Ovary (tissue), 9 donors: Measurements from ENCODE around the gene TRIM36. TPM values are rescaled to one million over a fixed set of nuclear protein-coding genes. Genes with fewer than 3 reads are reported as not detected.

ENCODE experiments used
- DNase-seq, 5 donors: peaks; one replicate each; pipeline ENCODE4 v3.0.0-alpha.2; 2019 to 2020
- H3K27ac ChIP-seq, 2 donors: fragments of 200-600 bp; one replicate each; pipeline versions ENCODE4 v1.5.1 to v1.8.0; 2019 to 2022
- H3K27me3 ChIP-seq: fragments of 200-600 bp; one replicate; pipeline ENCODE4 v1.8.0; 2022
- H3K36me3 ChIP-seq: fragments of 200-600 bp; sonication (generic); one replicate; pipeline ENCODE4 v1.5.1; 2019
- H3K4me1 ChIP-seq: one replicate; pipeline ENCODE4 v1.8.1; 2013; ENCODE audit warnings: mild to moderate bottlenecking, moderate library complexity; ENCODE audit not compliant: insufficient read depth
- H3K4me3 ChIP-seq: fragments of 200-600 bp; sonication (generic); one replicate; pipeline ENCODE4 v1.5.1; 2017
- H3K9me3 ChIP-seq, 2 donors: fragments of 200-600 bp in 1 of 2; sonication (generic) in 1 of 2; one replicate each; pipeline versions ENCODE4 v1.5.1 to v1.8.1; 2013 to 2019; ENCODE audit warnings: mild to moderate bottlenecking in 1 of 2, moderate library complexity in 1 of 2
- EP300 ChIP-seq: sonication (generic); formaldehyde crosslinking; IDR thresholded peaks from one replicate; pipeline ENCODE4 v1.6.1; 2017; ENCODE audit warnings: antibody characterized with exemption
- POLR2A ChIP-seq: fragments of 450-650 bp; IDR thresholded peaks from one replicate; pipeline ENCODE4 v1.6.1; 2017; ENCODE audit warnings: antibody characterized with exemption, mild to moderate bottlenecking, moderate library complexity
- WGBS, 3 donors: extraction: QIAGEN DNeasy Blood & Tissue Kit in 1 of 3; methylation state at CpG; one replicate each; pipeline versions ENCODE4 v1.1.5 to v1.1.7; 2013 to 2017; 5-methylcytosine and 5-hydroxymethylcytosine counted together
- intact Hi-C, 4 donors: fragments of 100-400 bp; cut with DNase I; formaldehyde crosslinking; loops; one replicate each; pipeline versions ENCODE4 v1.11.0 to v1.15.1; 2022 to 2023
- polyA plus RNA-seq, 2 donors: library from polyadenylated mRNA; stranded (reverse); fragments of 200-250 nt in 1 of 2; fragments of 350-450 nt in 1 of 2; fragmentation: Illumina TruSeq in 1 of 2; extraction: RNeasy Lipid Tissue Mini Kit (QIAGEN cat#74804) in 1 of 2; gene quantifications; one replicate each; pipeline ENCODE4 v1.2.3, GENCODE V29; 2013 to 2014
- total RNA-seq, 7 donors: library from RNA; depleted of rRNA in 2 of 7; stranded (reverse); fragments of >200 nt in 2 of 7; fragmentation: NEBNext Ultra II Directional in 3 of 7; extraction: Animal tissue kit (Norgen Biotek cat#: 25700) in 3 of 7; gene quantifications; one replicate each; pipeline versions ENCODE4 v1.1.0 to v1.2.4, GENCODE V29; 2016 to 2023
- TF ChIP-seq, protein P1 (sequence below), 3 donors: fragments of 450-650 bp in 2 of 3; fragments of 200-600 bp in 1 of 3; IDR thresholded peaks; one replicate each; pipeline versions ENCODE4 v1.5.1 to v1.8.0; 2016 to 2022; ENCODE audit warnings: antibody characterized with exemption in 3 of 3, mild to moderate bottlenecking in 1 of 3
- donor health status: DM: no; HTN: no; CAD: no; lungs with moderate emphysema.
- donor health status: DM: no; HTN: no; CAD: no.
- donor health status: Bipolar disorder and iron deficiency.
- donor health status: DM: yes; HTN: yes; CAD: no.
- donor health status: DM: no; HTN: no; CAD: no.
- donor health status: DM: yes; HTN: yes; CAD: no.

The TRIM36 gene
- total and polyA plus RNA-seq, 9 donors: 1.5 to 10.3 (median 3.3) TPM

GRCh38 chr5:115087951-115088350 is 81.8 kb downstream of the TRIM36 start:
- no peak for DNase-seq
- Histone ChIP-seq H3K9me3 (no peaks in the 10 kb centered on the region), H3K27me3 (no peaks in the 10 kb centered on the region), H3K4me3 (no peak overlapping the region), H3K36me3 (no peaks in the 10 kb centered on the region), H3K4me1 (no peaks in the 10 kb centered on the region), H3K27ac (no peak overlapping the region)
- intact Hi-C loops: no loop called here
- TF ChIP-seq POLR2A: no peak
- TF ChIP-seq, protein P1, sequence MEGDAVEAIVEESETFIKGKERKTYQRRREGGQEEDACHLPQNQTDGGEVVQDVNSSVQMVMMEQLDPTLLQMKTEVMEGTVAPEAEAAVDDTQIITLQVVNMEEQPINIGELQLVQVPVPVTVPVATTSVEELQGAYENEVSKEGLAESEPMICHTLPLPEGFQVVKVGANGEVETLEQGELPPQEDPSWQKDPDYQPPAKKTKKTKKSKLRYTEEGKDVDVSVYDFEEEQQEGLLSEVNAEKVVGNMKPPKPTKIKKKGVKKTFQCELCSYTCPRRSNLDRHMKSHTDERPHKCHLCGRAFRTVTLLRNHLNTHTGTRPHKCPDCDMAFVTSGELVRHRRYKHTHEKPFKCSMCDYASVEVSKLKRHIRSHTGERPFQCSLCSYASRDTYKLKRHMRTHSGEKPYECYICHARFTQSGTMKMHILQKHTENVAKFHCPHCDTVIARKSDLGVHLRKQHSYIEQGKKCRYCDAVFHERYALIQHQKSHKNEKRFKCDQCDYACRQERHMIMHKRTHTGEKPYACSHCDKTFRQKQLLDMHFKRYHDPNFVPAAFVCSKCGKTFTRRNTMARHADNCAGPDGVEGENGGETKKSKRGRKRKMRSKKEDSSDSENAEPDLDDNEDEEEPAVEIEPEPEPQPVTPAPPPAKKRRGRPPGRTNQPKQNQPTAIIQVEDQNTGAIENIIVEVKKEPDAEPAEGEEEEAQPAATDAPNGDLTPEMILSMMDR (IDR thresholded peaks at IDR 0.05): no peak
- no peak for TF ChIP-seq EP300
- WGBS, 3 donors: 67% methylated on average over 3 of the region's 3 CpGs

DNA sequence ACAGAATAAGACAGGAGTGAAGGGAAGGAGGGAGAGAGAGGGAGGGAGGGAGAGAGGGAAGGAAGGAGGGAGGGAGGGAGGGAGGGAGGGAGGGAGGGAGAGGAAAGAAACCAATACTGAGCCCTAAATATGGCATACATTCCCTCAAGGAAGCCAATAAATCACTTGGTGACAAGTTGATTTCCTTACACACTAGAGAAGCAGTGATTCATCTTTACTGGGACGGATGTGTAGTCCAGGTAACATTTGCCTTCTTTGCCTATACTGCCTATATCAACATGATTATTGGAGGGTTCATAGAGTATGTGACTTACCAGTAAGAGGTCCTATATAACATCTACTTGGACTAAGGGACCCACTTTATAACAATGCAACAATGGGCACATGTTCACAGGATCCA is 83.2 kb downstream of the TRIM36 start:
- H3K4me1 ChIP-seq: no peaks in the 10 kb centered on the region
- no peak for TF ChIP-seq POLR2A
- TF ChIP-seq EP300: no peak
- TF ChIP-seq, protein P1 (IDR thresholded peaks at IDR 0.05): no peak
- no peaks in the 10 kb centered on the region for H3K9me3 ChIP-seq
- intact Hi-C loops: no loop called here
- H3K36me3 ChIP-seq: no peaks in the 10 kb centered on the region
- no peaks in the 10 kb centered on the region for H3K27me3 ChIP-seq
- H3K4me3 ChIP-seq: no peak overlapping the region
- no peak for DNase-seq
- WGBS, 3 donors: 60 to 78% (median 77%) methylated on average over 1 of the region's 1 CpG
- no peak overlapping the region for H3K27ac ChIP-seq

GRCh38 chr5:115084246-115084793 is 85.4 kb downstream of the TRIM36 start:
- TF ChIP-seq EP300 (no peak), POLR2A (no peak)
- TF ChIP-seq, protein P1 (IDR thresholded peaks at IDR 0.05): no peak
- Histone ChIP-seq H3K4me1 (no peaks in the 10 kb centered on the region), H3K4me3 (no peak overlapping the region), H3K27me3 (no peaks in the 10 kb centered on the region), H3K36me3 (no peaks in the 10 kb centered on the region), H3K27ac (no peak overlapping the region), H3K9me3 (no peaks in the 10 kb centered on the region)
- 81 to 90% (median 87%) methylated on average over 7 of the region's 7 CpGs for WGBS, 3 donors
- DNase-seq: no peak
- intact Hi-C loops: no loop called here

DNA sequence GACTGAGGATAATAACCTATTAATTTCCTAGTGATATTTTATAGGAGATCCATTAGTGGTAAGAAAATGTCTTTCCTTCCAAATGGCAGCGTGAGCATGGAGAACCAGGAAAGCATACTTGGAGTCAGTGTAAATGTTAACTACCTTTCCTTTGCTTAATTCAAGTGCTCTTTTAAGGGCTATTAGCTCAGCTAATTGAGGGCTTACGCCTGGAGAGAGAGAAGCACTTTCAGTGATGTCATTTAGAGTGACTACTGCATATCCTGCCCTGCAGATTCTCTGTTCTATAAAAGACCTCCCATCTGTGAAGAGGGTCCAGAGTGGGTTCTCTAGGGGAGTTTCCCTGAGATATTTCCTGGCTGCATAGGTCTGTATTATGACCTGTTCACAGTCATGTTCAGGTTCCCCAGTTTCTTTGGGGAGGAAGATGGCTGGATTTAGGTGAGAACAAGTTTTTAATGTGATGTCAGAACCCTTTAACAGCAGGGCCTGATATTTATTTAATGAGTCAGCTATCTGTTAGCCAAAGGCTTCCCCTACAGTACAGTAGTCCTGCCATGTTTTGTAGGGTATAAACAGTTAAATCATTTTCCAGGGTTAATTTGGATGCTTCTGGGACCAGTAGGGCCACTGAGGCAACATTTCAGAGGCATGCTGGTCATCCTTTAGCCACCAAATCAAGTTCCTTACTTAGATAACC is 89.6 kb downstream of the TRIM36 start:
- no peaks in the 10 kb centered on the region for H3K27me3 ChIP-seq
- no peaks in the 10 kb centered on the region for H3K36me3 ChIP-seq
- no peaks in the 10 kb centered on the region for H3K9me3 ChIP-seq
- no peak overlapping the region for H3K4me3 ChIP-seq
- no peak overlapping the region for H3K27ac ChIP-seq
- TF ChIP-seq POLR2A (no peak), EP300 (no peak)
- TF ChIP-seq, protein P1 (IDR thresholded peaks at IDR 0.05): no peak
- H3K4me1 ChIP-seq: no peaks in the 10 kb centered on the region
- no peak for DNase-seq
- intact Hi-C loops: no loop called here
- WGBS, 3 donors: 76 to 82% (median 76%) methylated on average over 2 of the region's 2 CpGs

Other genes starting within 250 kb of the TRIM36 start
- gene PGGT1B, start 93.0 kb upstream of the TRIM36 start, total RNA-seq: 10 to 100 TPM in 6 of 7 donors, 1 to 10 TPM in 1; 6.7 to 45.0 (median 34.3) TPM
- 10 to 100 TPM in 1 of 2 donors, 1 to 10 TPM in 1; 3.4 to 12.4 TPM for gene PGGT1B, start 93.0 kb upstream of the TRIM36 start, polyA plus RNA-seq
- 1 to 10 TPM; 1.5 to 5.6 (median 3.1) TPM for gene CCDC112, start 126.7 kb upstream of the TRIM36 start, total RNA-seq
- gene CCDC112, start 126.7 kb upstream of the TRIM36 start, polyA plus RNA-seq: 1 to 10 TPM; 2.2 to 4.4 TPM